Measurements from ENCODE around the gene SEZ6.

DNA sequence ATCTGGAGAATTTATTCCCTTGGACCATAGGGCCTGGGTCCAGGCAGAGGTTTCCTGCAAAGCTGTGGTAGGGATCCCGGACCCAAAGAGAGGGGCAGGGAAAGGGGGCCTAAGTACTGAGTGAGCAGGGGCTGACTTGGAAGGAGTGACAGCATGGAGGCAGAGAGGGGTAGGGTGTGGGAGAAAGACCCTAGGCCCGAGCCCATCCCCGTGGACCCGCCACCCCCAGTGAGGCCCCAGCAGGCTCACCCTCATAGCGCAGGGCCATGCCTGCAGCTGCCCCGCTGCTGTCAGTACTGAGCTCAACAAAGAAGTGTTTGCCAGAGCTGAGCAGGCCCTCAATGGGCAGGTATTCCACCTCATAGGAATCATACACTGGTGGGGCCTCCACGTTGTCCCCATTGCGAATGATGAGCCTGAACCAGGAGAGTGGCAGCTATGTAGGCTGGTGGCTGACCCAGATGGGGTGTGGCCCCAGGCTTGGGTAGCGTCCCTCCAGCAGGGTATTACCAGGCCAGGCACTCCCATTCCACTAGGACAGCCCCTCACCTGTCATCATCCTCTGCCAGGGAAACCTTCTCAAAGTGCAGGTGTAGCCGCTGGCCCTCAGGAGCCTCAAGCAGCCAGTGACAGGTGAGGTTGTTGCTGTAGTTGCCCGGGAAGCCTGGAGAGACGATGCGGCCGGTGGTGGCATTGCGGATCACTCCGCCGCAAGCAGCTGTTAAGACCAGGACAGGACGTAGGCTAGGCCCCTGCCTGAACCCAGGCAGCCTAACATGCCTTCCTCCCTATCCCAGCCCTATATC is 45.4 kb downstream of the SEZ6 start:
- TF ChIP-seq, protein P1, sequence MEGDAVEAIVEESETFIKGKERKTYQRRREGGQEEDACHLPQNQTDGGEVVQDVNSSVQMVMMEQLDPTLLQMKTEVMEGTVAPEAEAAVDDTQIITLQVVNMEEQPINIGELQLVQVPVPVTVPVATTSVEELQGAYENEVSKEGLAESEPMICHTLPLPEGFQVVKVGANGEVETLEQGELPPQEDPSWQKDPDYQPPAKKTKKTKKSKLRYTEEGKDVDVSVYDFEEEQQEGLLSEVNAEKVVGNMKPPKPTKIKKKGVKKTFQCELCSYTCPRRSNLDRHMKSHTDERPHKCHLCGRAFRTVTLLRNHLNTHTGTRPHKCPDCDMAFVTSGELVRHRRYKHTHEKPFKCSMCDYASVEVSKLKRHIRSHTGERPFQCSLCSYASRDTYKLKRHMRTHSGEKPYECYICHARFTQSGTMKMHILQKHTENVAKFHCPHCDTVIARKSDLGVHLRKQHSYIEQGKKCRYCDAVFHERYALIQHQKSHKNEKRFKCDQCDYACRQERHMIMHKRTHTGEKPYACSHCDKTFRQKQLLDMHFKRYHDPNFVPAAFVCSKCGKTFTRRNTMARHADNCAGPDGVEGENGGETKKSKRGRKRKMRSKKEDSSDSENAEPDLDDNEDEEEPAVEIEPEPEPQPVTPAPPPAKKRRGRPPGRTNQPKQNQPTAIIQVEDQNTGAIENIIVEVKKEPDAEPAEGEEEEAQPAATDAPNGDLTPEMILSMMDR (IDR thresholded peaks at IDR 0.05) = no peak
- TF ChIP-seq POLR2A (IDR thresholded peaks at IDR 0.05; ENCODE audit: low read depth) = no peak

Measured in esophagus muscularis mucosa (tissue), 3 donors.